GM19395 (cell line): ENCODE measurements around the gene VCL.
"Not testable (repeated sequence)": the region's sequence is repeated elsewhere in the genome, so short reads cannot be mapped to it uniquely, and the experiment has no call there.

Source experiments
- ATAC-seq: cut with Tn5 transposase; IDR thresholded peaks from one replicate; pipeline ENCODE4 v1.9.1; 2021; ENCODE audit warnings: mild to moderate bottlenecking, moderate library complexity; ENCODE audit not compliant: unreplicated experiment

Gene VCL

DNA sequence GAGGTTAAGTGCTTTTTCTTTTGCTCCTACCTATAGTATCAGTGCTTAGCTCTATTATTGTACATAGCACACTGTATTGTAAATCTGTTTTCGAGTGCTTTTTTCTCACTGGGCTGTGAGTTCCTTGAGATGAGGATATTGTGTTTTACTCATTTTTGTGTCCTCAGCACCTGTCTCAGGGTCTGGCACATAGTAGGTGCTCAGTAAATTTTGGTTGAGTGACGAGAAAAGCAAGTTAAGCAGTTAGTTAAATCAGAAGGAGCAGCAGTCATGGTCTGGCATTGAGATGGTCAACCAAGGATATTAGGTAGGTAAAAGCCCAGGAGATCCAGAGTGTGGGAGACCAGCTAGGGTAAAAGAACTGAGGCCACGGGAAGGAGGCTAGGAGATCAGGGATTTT, 101.5 kb downstream of the VCL start:
- no peak for ATAC-seq

DNA sequence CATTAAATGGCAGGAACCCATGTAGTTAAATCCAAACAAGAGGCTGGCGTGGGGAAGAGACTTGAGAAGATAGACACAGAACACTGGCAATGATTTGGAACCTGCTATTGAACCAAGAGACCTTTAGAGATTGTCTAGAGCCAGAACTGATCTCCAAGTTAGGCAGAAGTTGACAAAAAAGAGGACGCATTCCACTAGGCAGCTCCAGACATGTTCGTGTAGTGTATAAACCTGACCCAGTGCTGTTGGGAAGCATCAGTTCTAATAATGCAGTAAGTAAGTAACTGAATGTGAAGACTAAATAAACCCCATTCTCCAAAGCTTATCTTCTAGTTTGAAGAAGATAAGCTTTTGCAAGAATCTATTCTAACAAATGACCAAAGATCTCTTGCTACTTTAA, 101.9 kb downstream of the VCL start:
- no peak for ATAC-seq

DNA sequence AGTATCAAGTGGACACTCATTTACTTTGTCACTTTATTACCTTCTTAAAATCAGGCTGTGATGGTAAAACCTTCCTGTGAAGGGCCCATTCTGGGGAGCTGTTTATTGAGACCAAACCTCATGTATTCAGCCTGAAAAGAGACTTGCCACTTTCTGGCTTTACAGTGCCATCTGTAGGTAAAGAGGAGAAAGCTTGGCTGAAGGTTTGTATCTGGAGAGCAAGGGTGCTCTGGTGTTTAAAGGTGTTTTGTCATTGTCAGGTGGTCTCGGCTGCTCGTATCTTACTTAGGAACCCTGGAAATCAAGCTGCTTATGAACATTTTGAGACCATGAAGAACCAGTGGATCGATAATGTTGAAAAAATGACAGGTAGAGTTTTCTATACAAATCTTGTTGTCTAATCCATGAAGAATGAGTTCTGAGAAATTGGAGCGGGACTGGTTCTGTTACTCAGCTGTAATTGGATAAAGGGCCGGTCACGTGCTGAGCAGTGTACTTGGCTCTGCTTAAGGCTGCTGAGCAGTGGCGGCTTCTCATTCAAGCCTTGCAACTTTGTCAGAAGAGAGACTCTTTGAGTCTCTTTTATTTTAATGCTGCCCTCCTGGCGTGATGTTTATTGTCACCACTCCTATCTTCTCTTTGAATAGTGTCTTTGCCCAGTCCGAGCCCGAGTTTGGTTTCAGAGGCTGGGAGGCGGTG, 105.8 kb downstream of the VCL start:
- no peak for ATAC-seq

DNA sequence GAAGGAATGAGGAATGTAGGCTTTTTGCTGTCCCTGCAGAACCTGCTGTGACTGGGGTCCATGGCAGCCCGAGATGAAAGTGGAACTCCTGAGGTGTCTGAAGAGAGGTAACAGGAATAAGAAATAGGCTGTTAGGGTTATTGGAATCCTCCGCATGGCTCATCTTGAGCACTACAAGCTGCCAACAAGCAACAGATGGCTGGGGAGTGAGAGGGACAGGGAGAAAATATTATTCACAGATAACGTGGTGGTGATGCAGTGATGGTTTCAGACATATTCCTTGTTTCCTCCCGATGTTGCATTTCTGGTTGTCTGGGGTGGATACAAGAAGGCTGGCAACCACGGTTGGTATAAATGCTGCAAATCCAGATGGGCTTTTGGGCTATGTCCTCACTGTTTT, 106.6 kb downstream of the VCL start:
- ATAC-seq: no peak

DNA sequence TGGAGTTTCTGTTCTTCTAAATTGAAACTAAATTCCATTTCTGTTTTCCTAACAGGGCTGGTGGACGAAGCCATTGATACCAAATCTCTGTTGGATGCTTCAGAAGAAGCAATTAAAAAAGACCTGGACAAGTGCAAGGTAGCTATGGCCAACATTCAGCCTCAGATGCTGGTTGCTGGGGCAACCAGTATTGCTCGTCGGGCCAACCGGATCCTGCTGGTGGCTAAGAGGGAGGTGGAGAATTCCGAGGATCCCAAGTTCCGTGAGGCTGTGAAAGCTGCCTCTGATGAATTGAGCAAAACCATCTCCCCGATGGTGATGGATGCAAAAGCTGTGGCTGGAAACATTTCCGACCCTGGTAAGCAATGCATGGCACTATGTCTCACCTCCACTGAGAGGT, 107.1 kb downstream of the VCL start:
- ATAC-seq: no peak

DNA sequence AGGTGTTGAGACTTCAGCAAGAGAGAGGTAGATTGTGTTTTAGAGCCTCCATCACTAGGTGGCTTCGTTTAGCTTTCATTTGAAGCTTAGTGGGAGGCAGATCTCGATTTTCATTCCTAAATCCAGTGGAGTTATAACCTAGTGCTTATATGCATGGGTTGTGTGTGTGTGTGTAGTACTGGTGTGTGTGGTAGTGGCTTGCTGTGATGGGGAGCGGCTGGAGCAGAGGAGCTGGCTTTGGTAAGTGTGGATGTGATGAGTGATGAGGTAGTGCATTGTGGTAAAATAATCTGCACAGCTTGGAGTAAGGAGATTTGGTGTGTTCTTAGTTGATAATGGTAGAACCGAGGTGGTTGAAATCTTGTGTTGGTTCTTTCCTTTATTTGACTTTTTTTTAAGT, 109.5 kb downstream of the VCL start:
- no peak for ATAC-seq

DNA sequence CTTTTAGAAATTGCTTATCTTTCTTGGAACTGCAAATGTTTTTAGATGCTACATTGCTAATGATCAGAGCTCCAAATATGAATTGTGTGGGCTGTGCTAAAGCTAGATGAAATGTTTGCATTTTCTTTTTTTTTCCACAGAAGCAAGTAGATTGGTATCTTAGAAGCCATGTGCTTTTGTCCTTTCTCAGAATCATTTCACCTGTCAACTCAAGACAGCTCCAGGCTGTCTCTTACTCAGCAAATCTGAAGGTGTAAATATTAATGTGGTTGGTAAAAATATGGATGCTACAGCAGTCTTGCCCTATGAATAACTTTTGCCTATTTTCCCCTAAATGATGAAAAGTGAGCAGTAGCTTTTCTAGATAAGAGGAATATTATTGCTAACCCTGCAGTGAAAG, 111.5 kb downstream of the VCL start:
- no peak for ATAC-seq

DNA sequence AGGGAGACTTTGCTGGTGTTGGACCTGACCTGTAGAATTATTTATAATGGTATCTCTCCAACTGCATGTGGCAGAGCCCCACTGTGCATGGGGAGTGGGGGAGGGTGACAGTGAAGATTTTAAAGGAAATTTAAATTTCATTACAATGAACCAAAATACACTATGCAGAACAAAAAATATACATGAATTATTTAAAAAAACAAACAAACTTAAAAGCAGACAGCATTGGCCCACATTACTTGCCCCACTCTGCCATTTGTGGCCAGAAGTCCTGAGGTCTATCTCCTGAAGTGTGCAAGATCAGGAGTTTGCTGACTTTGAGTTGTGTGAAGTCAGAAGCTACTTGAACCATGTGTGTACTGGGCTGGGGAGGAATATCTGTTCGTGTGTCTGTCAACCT, 112.2 kb downstream of the VCL start:
- ATAC-seq: no peak

DNA sequence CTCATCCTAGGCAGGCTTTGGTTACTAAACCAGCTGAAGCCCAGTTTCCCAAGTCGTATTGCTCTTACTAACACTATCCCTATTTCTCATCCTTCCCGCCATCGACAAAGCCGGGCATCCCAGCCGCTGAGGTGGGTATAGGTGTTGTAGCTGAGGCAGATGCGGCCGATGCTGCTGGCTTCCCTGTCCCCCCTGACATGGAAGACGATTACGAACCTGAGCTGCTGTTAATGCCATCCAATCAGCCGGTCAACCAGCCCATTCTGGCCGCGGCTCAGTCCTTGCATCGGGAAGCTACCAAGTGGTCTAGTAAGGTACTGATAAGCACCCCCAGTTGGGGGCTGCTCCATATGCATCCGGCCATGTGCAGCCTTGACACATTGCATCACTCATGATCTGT, 113.9 kb downstream of the VCL start:
- ATAC-seq: no peak

DNA sequence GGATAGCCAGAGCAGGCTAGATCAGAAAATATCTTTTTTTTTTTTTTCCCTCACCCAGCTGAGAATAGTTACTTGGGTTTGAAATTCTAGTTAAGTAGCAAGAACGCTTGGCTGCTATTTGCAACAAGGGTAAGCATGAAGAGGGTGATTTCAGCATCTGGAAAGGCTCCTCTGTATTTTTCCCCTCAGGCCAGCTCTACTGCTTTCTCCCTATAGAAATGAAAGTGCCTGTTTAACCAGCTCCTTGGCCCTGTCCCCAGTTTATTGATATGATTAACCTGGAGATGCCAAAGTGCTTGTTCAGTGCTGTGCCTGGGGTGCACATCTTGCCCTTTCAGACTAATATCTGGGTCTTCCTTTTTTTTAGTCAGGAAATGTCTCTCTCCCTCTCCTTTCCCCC, 115.6 kb downstream of the VCL start:
- ATAC-seq: no peak

DNA sequence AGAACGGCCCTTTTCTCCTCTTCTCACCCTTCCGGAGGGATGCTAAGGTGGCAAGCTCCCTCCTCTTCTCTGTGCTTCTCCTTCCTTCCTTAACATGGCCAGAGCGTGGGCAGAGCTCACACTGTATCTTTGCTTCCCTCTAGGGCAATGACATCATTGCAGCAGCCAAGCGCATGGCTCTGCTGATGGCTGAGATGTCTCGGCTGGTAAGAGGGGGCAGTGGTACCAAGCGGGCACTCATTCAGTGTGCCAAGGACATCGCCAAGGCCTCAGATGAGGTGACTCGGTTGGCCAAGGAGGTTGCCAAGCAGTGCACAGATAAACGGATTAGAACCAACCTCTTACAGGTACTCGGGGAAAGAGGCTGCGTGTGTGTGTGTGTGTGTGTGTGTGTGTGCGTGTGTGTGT, 116.1 kb downstream of the VCL start:
- ATAC-seq: no peak

DNA sequence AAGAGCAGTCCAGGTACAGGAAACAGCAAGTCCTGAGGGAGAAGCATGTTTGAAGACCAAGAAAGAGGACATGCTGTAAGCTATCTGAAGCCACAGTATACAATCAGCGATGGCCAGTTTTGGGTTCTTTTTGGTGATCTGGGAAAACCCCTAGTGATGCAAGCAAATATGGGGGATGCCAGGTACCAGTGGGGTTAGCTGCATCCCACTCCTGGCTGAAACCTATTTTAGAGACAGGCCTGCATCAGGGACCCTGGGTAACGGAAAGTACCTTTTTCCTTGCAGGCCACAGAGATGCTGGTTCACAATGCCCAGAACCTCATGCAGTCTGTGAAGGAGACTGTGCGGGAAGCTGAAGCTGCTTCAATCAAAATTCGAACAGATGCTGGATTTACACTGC, 119.8 kb downstream of the VCL start:
- ATAC-seq: no peak

DNA sequence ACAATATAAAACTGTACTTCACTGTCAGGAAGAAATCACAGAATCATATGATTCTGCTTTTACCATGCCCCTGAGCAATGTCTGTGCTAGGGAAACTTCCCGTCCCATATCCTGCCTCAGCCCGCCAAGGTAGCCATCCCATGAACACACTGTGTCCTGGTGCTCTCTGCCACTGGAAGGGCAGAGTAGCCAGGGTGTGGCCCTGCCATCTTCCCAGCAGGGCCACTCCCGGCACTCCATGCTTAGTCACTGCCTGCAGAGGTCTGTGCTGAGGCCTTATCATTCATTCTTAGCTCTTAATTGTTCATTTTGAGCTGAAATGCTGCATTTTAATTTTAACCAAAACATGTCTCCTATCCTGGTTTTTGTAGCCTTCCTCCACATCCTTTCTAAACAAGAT, 120.9 kb downstream of the VCL start:
- no peak for ATAC-seq

DNA sequence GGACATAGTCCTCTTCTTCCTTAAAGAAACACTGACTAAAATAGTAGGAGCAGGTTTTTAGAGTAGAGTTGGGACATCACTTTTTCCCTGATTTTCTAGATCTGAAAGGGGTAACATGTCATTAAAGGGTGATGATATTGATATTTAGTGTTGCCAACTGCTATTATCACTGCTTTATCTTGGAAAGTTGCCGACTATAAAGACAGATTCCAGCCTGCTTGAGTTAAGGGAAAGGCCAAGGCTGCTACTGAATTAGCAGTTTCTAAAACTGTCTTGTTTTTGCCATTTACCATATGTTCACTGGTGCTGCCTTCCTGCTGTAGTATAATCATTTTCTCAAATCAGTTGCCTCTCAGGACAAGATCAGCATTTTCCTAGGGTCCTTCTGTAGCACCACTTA, 123.0 kb downstream of the VCL start:
- no peak for ATAC-seq

DNA sequence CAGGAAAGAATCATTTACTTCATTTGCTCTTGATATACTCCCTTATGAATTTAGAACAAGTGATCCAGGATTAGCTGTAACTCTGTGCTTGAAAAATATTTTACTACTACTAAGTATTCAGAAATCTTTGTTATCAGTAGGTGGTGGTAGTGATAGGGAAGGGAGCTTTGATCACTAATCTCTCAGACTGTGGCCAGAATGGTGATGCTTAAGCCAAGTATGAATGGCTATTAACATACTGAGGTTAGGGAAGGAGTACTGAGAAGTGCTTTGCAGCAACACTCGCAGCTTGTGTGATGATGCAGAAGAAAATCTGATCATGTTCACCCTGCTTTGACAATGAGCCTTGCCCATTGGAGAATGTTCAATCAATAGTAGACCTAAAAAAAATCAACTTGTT, 123.5 kb downstream of the VCL start:
- no peak for ATAC-seq

DNA sequence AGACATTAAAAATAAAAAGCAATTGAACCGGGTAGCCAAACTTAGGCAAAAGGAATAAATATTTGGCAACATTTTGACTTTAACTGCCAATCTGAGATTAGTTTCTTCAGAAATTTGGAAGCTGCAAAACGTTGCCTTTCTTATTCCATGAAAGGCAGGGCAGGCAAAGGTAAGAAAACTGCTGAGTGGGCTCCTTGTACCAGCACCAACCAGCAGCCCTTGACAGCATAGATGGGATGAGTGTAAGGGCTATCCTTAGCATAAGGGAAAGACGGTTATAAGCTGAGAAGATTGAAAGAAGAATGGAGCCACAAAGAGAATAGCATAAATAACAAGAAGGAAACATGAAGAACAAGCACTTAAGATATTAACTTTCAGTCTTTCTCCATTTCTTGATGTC, 124.1 kb downstream of the VCL start:
- ATAC-seq: no peak

DNA sequence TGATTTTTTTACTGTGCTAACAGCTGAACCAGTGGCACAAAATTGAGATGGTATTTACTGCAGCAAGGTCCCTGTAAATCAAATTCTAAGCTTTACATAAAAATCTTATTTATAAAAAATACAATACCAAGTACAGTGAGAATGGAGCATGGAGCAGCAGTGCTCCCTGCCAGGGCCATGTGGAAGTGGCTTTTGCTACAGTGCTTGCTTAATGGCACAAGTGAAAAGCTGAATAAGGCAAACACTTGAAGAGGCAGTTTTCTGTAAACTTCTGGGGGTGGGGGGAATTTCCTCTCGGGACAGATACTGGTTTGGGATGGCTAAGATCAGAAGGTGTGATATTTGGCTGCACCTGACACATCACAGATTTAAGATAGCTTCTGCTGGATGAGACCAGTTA, 125.2 kb downstream of the VCL start:
- ATAC-seq: no peak

DNA sequence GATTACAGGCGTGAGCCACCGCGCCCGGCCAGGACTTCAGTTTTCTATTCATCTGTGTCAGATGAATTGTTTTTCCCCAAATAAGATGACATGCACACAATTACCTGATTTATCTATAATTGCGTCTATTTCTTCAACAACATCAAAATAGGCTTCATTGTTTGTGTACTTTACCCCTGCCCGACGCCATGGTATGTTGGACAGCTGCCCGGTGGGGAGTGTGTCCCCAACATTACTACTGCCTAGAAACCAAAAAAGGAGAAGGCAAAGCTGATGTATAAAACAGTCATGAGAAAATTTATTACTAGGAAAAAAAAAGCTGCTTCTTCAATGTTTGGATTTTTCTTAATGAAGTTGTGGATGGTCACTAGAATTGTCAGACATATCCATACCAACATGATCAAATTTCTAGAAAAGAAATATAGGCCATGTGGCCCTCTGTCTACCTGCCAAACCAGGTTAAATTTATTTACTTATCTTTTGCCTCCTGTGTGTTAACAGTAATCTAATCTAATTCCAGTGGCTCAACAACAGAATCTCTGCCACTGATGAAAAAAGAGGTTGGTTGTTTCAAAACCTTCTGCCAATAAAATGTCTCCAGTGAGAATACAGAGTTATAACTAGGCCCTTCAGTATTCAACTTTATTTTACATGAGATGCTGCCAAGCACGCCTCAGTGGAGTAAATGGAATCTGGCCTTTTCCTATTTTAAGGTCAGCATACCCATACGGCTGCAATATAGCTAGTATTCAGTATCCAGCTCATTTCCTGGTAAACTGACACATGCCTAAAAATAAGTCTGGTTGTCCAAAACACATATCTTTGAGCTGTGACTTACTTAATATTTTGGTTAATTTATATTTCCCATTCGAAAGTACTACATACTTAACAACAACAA, 136.3 kb downstream of the VCL start:
- no peak for ATAC-seq

DNA sequence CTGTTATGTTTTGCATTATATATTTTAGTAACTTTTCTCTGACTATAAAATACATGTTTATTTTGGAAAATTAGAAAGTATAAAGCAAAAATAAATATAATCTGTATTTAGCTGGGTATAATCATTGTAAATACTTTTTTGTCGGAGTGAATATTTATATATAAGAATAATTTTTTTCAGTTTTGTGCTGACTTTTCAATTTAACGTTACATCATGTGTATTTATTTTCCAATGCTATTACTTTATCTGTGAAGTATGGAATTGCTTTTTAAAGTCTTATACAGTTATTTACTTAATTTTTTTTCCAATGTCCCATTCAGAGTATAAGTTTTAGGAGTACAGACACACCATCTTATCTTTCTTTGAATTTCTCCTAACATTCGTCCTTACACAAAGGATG, 137.5 kb downstream of the VCL start:
- ATAC-seq: no peak

DNA sequence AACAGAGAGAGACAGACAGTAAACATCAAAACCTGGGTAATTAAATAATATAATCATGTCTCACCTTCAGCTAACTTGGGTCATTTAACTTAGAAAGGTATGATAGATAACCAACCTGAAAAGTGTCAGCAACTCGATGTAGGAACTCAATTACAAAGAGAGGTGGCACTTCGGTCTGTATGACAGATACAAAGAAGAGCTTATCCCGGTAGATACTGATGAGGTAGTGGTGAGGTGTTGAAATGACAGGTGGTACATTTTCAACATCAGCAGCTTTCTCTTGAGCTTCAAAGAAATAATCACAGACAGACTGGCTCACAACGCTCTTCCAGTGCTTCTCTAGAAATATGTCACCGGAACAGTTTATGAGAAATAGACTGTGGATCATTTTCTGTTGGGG, 140.1 kb downstream of the VCL start:
- ATAC-seq: no peak

DNA sequence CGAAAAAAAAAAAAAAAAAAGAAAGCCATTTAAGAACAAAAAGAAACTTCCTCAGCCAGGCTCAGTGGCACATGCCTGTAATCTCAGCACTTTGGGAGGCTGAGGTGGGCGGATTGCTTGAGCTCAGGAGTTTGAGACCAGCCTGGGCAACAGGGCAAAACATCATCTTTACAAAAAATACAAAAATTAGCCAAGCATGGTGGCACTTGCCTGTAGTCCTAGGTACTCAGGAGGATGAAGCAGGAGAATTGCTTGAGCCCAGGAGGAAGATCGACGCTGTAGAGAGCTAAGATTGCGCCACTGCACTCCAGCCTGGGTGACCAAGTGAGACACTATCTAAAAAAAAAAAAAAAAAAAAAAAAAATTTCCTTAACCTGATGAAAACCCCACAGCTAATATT, 140.7 kb downstream of the VCL start:
- ATAC-seq: not testable (repeated sequence)

DNA sequence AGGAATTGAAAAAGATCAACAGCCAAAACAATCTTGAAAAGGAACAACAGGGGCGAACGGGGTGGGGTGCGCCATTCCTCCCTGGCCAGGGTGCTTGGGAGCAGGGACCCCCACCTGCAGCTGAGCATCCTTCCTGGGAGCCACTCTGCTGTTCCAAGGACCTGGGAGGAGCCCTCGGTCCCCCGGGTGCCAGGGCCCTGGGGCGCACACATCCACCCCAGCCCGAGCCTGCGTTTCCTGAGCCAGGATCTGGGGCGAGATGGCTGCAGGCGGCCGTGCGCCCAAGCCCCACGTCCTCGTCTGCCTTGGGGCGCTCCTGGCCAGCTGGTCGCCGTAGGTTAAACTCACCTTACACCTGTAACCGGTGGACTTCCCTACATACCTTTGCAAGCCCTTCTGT, 142.1 kb downstream of the VCL start:
- ATAC-seq: no peak

DNA sequence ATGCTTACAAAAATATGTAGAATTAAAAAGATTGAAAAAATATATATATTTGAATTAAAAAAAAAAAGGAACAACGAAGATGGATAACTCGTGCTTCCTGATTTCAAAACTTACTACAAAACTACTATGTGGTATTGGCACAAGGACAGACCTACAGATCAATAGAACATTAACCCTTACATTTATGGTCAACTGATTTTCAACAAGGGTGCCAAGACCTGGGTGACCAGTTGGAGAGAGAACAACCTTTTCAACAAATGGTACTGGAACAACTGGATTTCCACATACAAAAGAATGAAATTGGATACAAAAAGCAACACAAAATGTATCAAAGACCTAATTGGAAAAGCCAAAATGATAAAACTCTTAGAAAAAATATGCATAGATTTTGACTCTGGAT, 142.6 kb downstream of the VCL start:
- no peak for ATAC-seq
